Breast epithelium (tissue), 4 donors: ENCODE measurements around the gene SPINT1. TPM values are rescaled to one million over a fixed set of nuclear protein-coding genes. Genes with fewer than 3 reads are reported as not detected.

Experiments
- DNase-seq, 2 donors: peaks; one replicate each; pipeline ENCODE4 v3.0.0-alpha.2; 2019; ENCODE audit warnings: low spot score in 2 of 2
- H3K27ac ChIP-seq, 2 donors: fragments of 200-600 bp; sonication (generic) in 1 of 2; one replicate each; pipeline ENCODE4 v1.5.1; 2016 to 2019; ENCODE audit warnings: mild to moderate bottlenecking in 1 of 2
- H3K27me3 ChIP-seq, 2 donors: fragments of 200-600 bp; sonication (generic) in 1 of 2; one replicate each; pipeline versions ENCODE4 v1.5.1 to v1.6.0; 2017 to 2019; ENCODE audit warnings: control low read depth in 1 of 2, mild to moderate bottlenecking in 1 of 2
- H3K36me3 ChIP-seq: fragments of 200-600 bp; one replicate; pipeline ENCODE4 v1.5.1; 2019
- H3K4me1 ChIP-seq, 2 donors: fragments of 200-600 bp; sonication (generic); one replicate each; pipeline ENCODE4 v1.5.1; 2016 to 2019; ENCODE audit warnings: control low read depth in 1 of 2
- H3K4me3 ChIP-seq, 3 donors: fragments of 200-600 bp; sonication (generic); 1 replicate in 2 of 3; 2 replicates in 1 of 3; pipeline ENCODE4 v1.5.1; 2016 to 2019; ENCODE audit warnings: mild to moderate bottlenecking in 3 of 3, moderate library complexity in 2 of 3
- H3K9me3 ChIP-seq, 2 donors: fragments of 200-600 bp; sonication (generic) in 1 of 2; one replicate each; pipeline ENCODE4 v1.5.1; 2016 to 2019; ENCODE audit warnings: control low read depth in 1 of 2
- CTCF ChIP-seq, 3 donors: fragments of 450-650 bp; IDR thresholded peaks; one replicate each; pipeline ENCODE4 v1.5.1; 2016 to 2017; ENCODE audit warnings: antibody characterized with exemption in 3 of 3, mild to moderate bottlenecking in 3 of 3, moderate library complexity in 3 of 3
- POLR2A ChIP-seq: fragments of 450-650 bp; IDR thresholded peaks from one replicate; pipeline ENCODE4 v1.6.1; 2016; ENCODE audit warnings: antibody characterized with exemption, mild to moderate bottlenecking, moderate library complexity
- POLR2AphosphoS5 ChIP-seq, 3 donors: sonication (generic); formaldehyde crosslinking; IDR thresholded peaks; one replicate each; pipeline ENCODE4 v1.6.1; 2017; ENCODE audit warnings: antibody characterized with exemption in 3 of 3
- intact Hi-C: fragments of 100-400 bp; cut with DNase I; formaldehyde crosslinking; loops from one replicate; pipeline ENCODE4 v1.15.1; 2023; ENCODE audit warnings: low total_unique reads
- total RNA-seq, 3 donors: library from RNA; depleted of rRNA; stranded (reverse); fragments of >200 nt; gene quantifications; one replicate each; pipeline ENCODE4 v1.1.0, GENCODE V29; 2016

SPINT1 gene
- total RNA-seq, 3 donors from 2014 or later, result 1.8 to 134 (median 86.5) TPM

GRCh38 chr15:40823572-40824343 is 20.1 kb upstream of the SPINT1 start:
- intact Hi-C loops, result no loop called here
- no peak for DNase-seq
- H3K9me3 ChIP-seq, result no peaks in the 10 kb centered on the region
- no peaks in the 10 kb centered on the region for H3K27me3 ChIP-seq
- no peak overlapping the region for H3K27ac ChIP-seq
- no peaks in the 10 kb centered on the region for H3K4me1 ChIP-seq
- H3K36me3 ChIP-seq, result no peaks in the 10 kb centered on the region
- no peak overlapping the region for H3K4me3 ChIP-seq
- TF ChIP-seq POLR2A (no peak), CTCF (IDR thresholded peaks at IDR 0.05) (no peak), POLR2AphosphoS5 (IDR thresholded peaks at IDR 0.05) (no peak)

GRCh38 chr15:40825661-40826422 is 18.0 kb upstream of the SPINT1 start:
- intact Hi-C loops, result no loop called here
- TF ChIP-seq CTCF (IDR thresholded peaks at IDR 0.05) (no peak), POLR2A (no peak), POLR2AphosphoS5 (IDR thresholded peaks at IDR 0.05) (no peak)

GRCh38 chr15:40826423-40827075 is 17.3 kb upstream of the SPINT1 start:
- Histone ChIP-seq H3K36me3 (no peaks in the 10 kb centered on the region), H3K27me3 (no peaks in the 10 kb centered on the region), H3K4me3 (no peak overlapping the region), H3K4me1 (no peaks in the 10 kb centered on the region), H3K27ac (peak overlapping the region; percentile 30 to 56), H3K9me3 (no peaks in the 10 kb centered on the region)
- peak in 1 of 2 donors; percentile 2 for DNase-seq
- intact Hi-C loops, result no loop called here
- TF ChIP-seq POLR2A, result no peak
- no peak for TF ChIP-seq POLR2AphosphoS5 (IDR thresholded peaks at IDR 0.05)
- TF ChIP-seq CTCF (IDR thresholded peaks at IDR 0.05), result no peak

More at GRCh38 chr15:40825661-40826422, 18.0 kb upstream of the SPINT1 start:
- DNase-seq, result peak in 1 of 2 donors; percentile 9
- peak overlapping the region; percentile 30 to 56 for H3K27ac ChIP-seq
- no peaks in the 10 kb centered on the region for H3K4me1 ChIP-seq
- no peak overlapping the region for H3K4me3 ChIP-seq
- no peaks in the 10 kb centered on the region for H3K9me3 ChIP-seq
- H3K27me3 ChIP-seq, result no peaks in the 10 kb centered on the region
- H3K36me3 ChIP-seq, result no peaks in the 10 kb centered on the region

GRCh38 chr15:40828447-40829036 is 15.3 kb upstream of the SPINT1 start, which contains the start of gene PPP1R14D:
PPP1R14D (minus strand) TSS chr15:40828708; CDS start chr15:40828641, 67 bp downstream.
- Histone ChIP-seq H3K36me3 (no peaks in the 10 kb centered on the region), H3K9me3 (no peaks in the 10 kb centered on the region), H3K4me1 (no peaks in the 10 kb centered on the region), H3K27me3 (no peaks in the 10 kb centered on the region), H3K27ac (no peak within 1 kb of the TSS), H3K4me3 (no peak within 1 kb of the TSS)
- TF ChIP-seq POLR2AphosphoS5 (IDR thresholded peaks at IDR 0.05) (no peak), POLR2A (no peak), CTCF (IDR thresholded peaks at IDR 0.05) (no peak)
- intact Hi-C loops, result no loop called here
- peak in 1 of 2 donors; percentile 9 for DNase-seq
